NCI-H2171 (cell line): ENCODE data around the gene MAP3K14.
"Not testable (repeated sequence)": the region's sequence is repeated elsewhere in the genome, so short reads cannot be mapped to it uniquely, and the experiment has no call there.

ENCODE experiments used
- DNase-seq: peaks from one replicate; lab custom pipeline; 2025; lab: John Stamatoyannopoulos, UW

The MAP3K14 gene

GRCh38 chr17:45315648-45316433, 979 bp downstream of the MAP3K14 start:
- DNase-seq, result no peak

- no peak for DNase-seq
Observed at GRCh38 chr17:45314741-45315647, 1.8 kb downstream of the MAP3K14 start.

GRCh38 chr17:45313996-45314740, 2.7 kb downstream of the MAP3K14 start:
- DNase-seq, result no peak

- DNase-seq, result no peak
Observed at GRCh38 chr17:45313421-45313771, 3.4 kb downstream of the MAP3K14 start.

- DNase-seq, result no peak
Observed at GRCh38 chr17:45312477-45313420, 4.1 kb downstream of the MAP3K14 start.

GRCh38 chr17:45311760-45312476, 4.9 kb downstream of the MAP3K14 start:
- no peak for DNase-seq

GRCh38 chr17:45311401-45311759, 5.4 kb downstream of the MAP3K14 start:
- no peak for DNase-seq

GRCh38 chr17:45310380-45311324, 6.2 kb downstream of the MAP3K14 start:
- DNase-seq, result no peak

- DNase-seq, result no peak
Observed at GRCh38 chr17:45309400-45309799, 7.4 kb downstream of the MAP3K14 start.

- no peak for DNase-seq
Observed at GRCh38 chr17:45308840-45309239, 8.0 kb downstream of the MAP3K14 start.

- no peak for DNase-seq
Observed at GRCh38 chr17:45308016-45308365, 8.8 kb downstream of the MAP3K14 start.

GRCh38 chr17:45307290-45308015, 9.4 kb downstream of the MAP3K14 start:
- DNase-seq, result no peak

GRCh38 chr17:45306623-45307022, 10.2 kb downstream of the MAP3K14 start:
- no peak for DNase-seq

GRCh38 chr17:45306094-45306493, 10.7 kb downstream of the MAP3K14 start:
- no peak for DNase-seq

- DNase-seq, result no peak
Observed at GRCh38 chr17:45305530-45306087, 11.2 kb downstream of the MAP3K14 start.

- DNase-seq, result no peak
Observed at GRCh38 chr17:45302649-45303173, 14.1 kb downstream of the MAP3K14 start.

GRCh38 chr17:45302220-45302619, 14.6 kb downstream of the MAP3K14 start:
- not testable (repeated sequence) for DNase-seq

GRCh38 chr17:45301674-45302073, 15.1 kb downstream of the MAP3K14 start:
- DNase-seq, result no peak
